ENCODE data around the gene CEBPZ. TPM values are rescaled to one million over a fixed set of nuclear protein-coding genes. Genes with fewer than 3 reads are reported as not detected.

CEBPZ gene
- total and polyA plus RNA-seq, 10 of the 15 experiments (the other 5 are each of a cell fraction or from before 2014, with no cell fraction given), result 29.4 to 89.2 (median 49.5) TPM

GRCh38 chr2:37231241-37232130 lies at the start of gene CEBPZ, which contains the start of gene NDUFAF7 (continued):
- peak; percentile 63; the same call in 1 of the 2 replicates for TF ChIP-seq BACH1 (IDR thresholded peaks at IDR 0.05; ENCODE audit: borderline replicate concordance)
- no peak for TF ChIP-seq KAT2A (conservative IDR thresholded peaks at IDR 0.05; ENCODE audit: control insufficient read depth, low read depth, low read length)
- peak; percentile 26 for TF ChIP-seq BCL3 (IDR thresholded peaks at IDR 0.05; ENCODE audit: borderline replicate concordance, insufficient read depth, low read depth, low read length, poor library complexity, severe bottlenecking)
- no peak; the same call in 1 of the 2 replicates for TF ChIP-seq EED (IDR thresholded peaks at IDR 0.05; ENCODE audit: low read depth)
- no peak for TF ChIP-seq CHD1 (IDR thresholded peaks at IDR 0.05; ENCODE audit: low read depth, low read length)
- peak; percentile 7 for TF ChIP-seq PBX3 (IDR thresholded peaks at IDR 0.05; ENCODE audit: insufficient replicate concordance, low read depth, low read length)
- no peak for TF ChIP-seq SUZ12 (IDR thresholded peaks at IDR 0.05; ENCODE audit: unreplicated experiment)
- TF ChIP-seq STAT1 (conservative IDR thresholded peaks at IDR 0.05), result no peak
- no peak for TF ChIP-seq CTCF (IDR thresholded peaks at IDR 0.05 in 2 of 3, conservative IDR thresholded peaks at IDR 0.05 in 1 of 3; ENCODE audit: control insufficient read depth in 2 of 3, extremely low read depth in 1 of 3, insufficient read depth in 1 of 3, low read depth in 3 of 3, low read length in 3 of 3)
- no peak for TF ChIP-seq NFYB (IDR thresholded peaks at IDR 0.05; ENCODE audit: insufficient read depth, low read depth, low read length)
- TF ChIP-seq ZBTB11 (CRISPR knock-in tag; IDR thresholded peaks at IDR 0.05), result no peak
- no peak for TF ChIP-seq SMC3 (IDR thresholded peaks at IDR 0.05; ENCODE audit: borderline replicate concordance, low read length)
- TF ChIP-seq RFX5 (IDR thresholded peaks at IDR 0.05; ENCODE audit: low read depth, low read length), result no peak
- TF ChIP-seq FOXM1 (IDR thresholded peaks at IDR 0.05; ENCODE audit: low read depth, low read length), result 0 out of 2 replicates have a peak, but pooled peaks have one; percentile 45
- peak; percentile 81; the same call in 1 of the 2 replicates for TF ChIP-seq RCOR1 (conservative IDR thresholded peaks at IDR 0.05; ENCODE audit: low read depth, low read length)
- TF ChIP-seq BRCA1 (IDR thresholded peaks at IDR 0.05; ENCODE audit: low read depth, low read length), result no peak
- no peak for TF ChIP-seq NFXL1 (IDR thresholded peaks at IDR 0.05; ENCODE audit: borderline replicate concordance)
- TF ChIP-seq SPI1 (IDR thresholded peaks at IDR 0.05; ENCODE audit: borderline replicate concordance, insufficient read depth, low read depth, low read length), result no peak
